Lower leg skin (tissue), 4 donors: ENCODE data around the gene HELB. TPM values are rescaled to one million over a fixed set of nuclear protein-coding genes. Genes with fewer than 3 reads are reported as not detected.

ENCODE experiments used
- DNase-seq, 2 donors: peaks; one replicate each; pipeline ENCODE4 v3.0.0-alpha.2; 2019; ENCODE audit warnings: low spot score in 2 of 2
- H3K4me3 ChIP-seq: fragments of 200-600 bp; sonication (generic); 2 replicates; pipeline ENCODE4 v1.5.1; 2017; ENCODE audit warnings: mild to moderate bottlenecking, low read depth; ENCODE audit not compliant: poor library complexity, severe bottlenecking
- CTCF ChIP-seq, 3 donors: fragments of 450-650 bp; IDR thresholded peaks; one replicate each; pipeline ENCODE4 v1.5.1; 2016; ENCODE audit warnings: antibody characterized with exemption in 3 of 3, mild to moderate bottlenecking in 3 of 3, moderate library complexity in 2 of 3
- POLR2A ChIP-seq, 2 donors: fragments of 450-650 bp; IDR thresholded peaks; one replicate each; pipeline ENCODE4 v1.6.1; 2016 to 2017; ENCODE audit warnings: antibody characterized with exemption in 2 of 2, mild to moderate bottlenecking in 1 of 2, moderate library complexity in 1 of 2
- WGBS, 2 donors: methylation state at CpG; one replicate each; pipeline ENCODE4 v1.1.5; 2018; 5-methylcytosine and 5-hydroxymethylcytosine counted together
- intact Hi-C: fragments of 100-400 bp; cut with DNase I; formaldehyde crosslinking; loops from one replicate; pipeline ENCODE4 v1.15.0; 2023; ENCODE audit warnings: low total_unique reads
- total RNA-seq, 4 donors: library from RNA; depleted of rRNA; stranded (reverse); fragments of >200 nt; gene quantifications; one replicate each; pipeline ENCODE4 v1.1.0, GENCODE V29; 2016

HELB gene
- total RNA-seq, 4 donors from 2014 or later: 1.6 to 4.6 (median 3.0) TPM

- DNase-seq: no peak
- TF ChIP-seq POLR2A (IDR thresholded peaks at IDR 0.05) (no peak), CTCF (IDR thresholded peaks at IDR 0.05) (no peak)
- intact Hi-C loops: no loop called here
- WGBS, 2 donors: 82 to 91% methylated on average over 9 of the region's 9 CpGs
- H3K4me3 ChIP-seq: no peak overlapping the region
These were observed 49.9 kb downstream of the HELB start for GRCh38 chr12:66352197-66352596.

- 96 to 99% methylated on average over 8 of the region's 8 CpGs for WGBS, 2 donors
- intact Hi-C loops: no loop called here
- DNase-seq: no peak
- TF ChIP-seq POLR2A (IDR thresholded peaks at IDR 0.05) (no peak), CTCF (IDR thresholded peaks at IDR 0.05) (no peak)
- H3K4me3 ChIP-seq: no peak overlapping the region
These were observed 50.6 kb downstream of the HELB start for GRCh38 chr12:66352899-66353298.

- 83 to 84% methylated on average over 6 of the region's 6 CpGs for WGBS, 2 donors
- no peak for TF ChIP-seq CTCF (IDR thresholded peaks at IDR 0.05)
- no peak for TF ChIP-seq POLR2A (IDR thresholded peaks at IDR 0.05)
- no peak overlapping the region for H3K4me3 ChIP-seq
- DNase-seq: no peak
- intact Hi-C loops: no loop called here
These were observed 52.0 kb downstream of the HELB start for GRCh38 chr12:66354291-66354690.

- DNase-seq: no peak
These were observed 57.0 kb downstream of the HELB start for GRCh38 chr12:66359300-66359699.

GRCh38 chr12:66361703-66362102 lies 59.4 kb downstream of the HELB start:
- intact Hi-C loops: no loop called here
- WGBS, 2 donors: 90 to 92% methylated on average over 4 of the region's 4 CpGs
- no peak overlapping the region for H3K4me3 ChIP-seq
- no peak for DNase-seq
- TF ChIP-seq CTCF (IDR thresholded peaks at IDR 0.05): no peak
- TF ChIP-seq POLR2A (IDR thresholded peaks at IDR 0.05): no peak

More at GRCh38 chr12:66359300-66359699, 57.0 kb downstream of the HELB start:
- H3K4me3 ChIP-seq: no peak overlapping the region
- intact Hi-C loops: no loop called here
- TF ChIP-seq POLR2A (IDR thresholded peaks at IDR 0.05) (no peak), CTCF (IDR thresholded peaks at IDR 0.05) (no peak)

GRCh38 chr12:66365718-66366490 lies 63.6 kb downstream of the HELB start:
- H3K4me3 ChIP-seq: no peak overlapping the region
- WGBS, 2 donors: 60 to 69% methylated on average over 3 of the region's 3 CpGs
- no peak for DNase-seq
- TF ChIP-seq POLR2A (IDR thresholded peaks at IDR 0.05): no peak
- no peak for TF ChIP-seq CTCF (IDR thresholded peaks at IDR 0.05)
- intact Hi-C loops: no loop called here
